Caco-2 (cell line): ENCODE data around the gene KIF1C. TPM values are rescaled to one million over a fixed set of nuclear protein-coding genes. Genes with fewer than 3 reads are reported as not detected.

Experiments
- BruUV-seq: library from RNA; stranded (reverse); fragments of 400-500 nt; replicated peaks from 2 replicates; lab custom pipeline; 2021; lab: Mats Ljungman, UMichigan
- CTCF ChIA-PET: fragments of 300-600 bp; sonication (Branson Sonifier 250); formaldehyde crosslinking; loops from one replicate; lab custom pipeline; 2022; ENCODE audit warnings: antibody characterized with exemption; lab: Charles Lee
- POLR2A ChIA-PET: fragments of 300-600 bp; sonication (Branson Sonifier 250); formaldehyde crosslinking; loops from one replicate; lab custom pipeline; 2022; ENCODE audit warnings: antibody characterized with exemption; lab: Charles Lee
- DNase-seq, 2 experiments: peaks; one replicate each; pipeline versions ENCODE4 v3.0.0 to v3.0.0-alpha.2; 2020 to 2022
- H3K27me3 ChIP-seq: replicated peaks from 2 replicates; pipeline ENCODE4 v1.6.0; 2011; ENCODE audit warnings: low read length; ENCODE audit not compliant: control insufficient read depth, insufficient read depth
- H3K36me3 ChIP-seq: 2 replicates; pipeline ENCODE4 v1.5.1; 2011; ENCODE audit warnings: low read length; ENCODE audit not compliant: control insufficient read depth, insufficient read depth
- H3K4me1 ChIP-seq: fragments of 250-450 bp; sonication (Bioruptor Pico); 2 replicates; pipeline ENCODE4 v1.5.1; 2020; ENCODE audit warnings: mild to moderate bottlenecking
- H3K4me3 ChIP-seq: 2 replicates; pipeline ENCODE4 v1.5.1; 2011; ENCODE audit warnings: low read depth, mild to moderate bottlenecking, control low read depth, low read length
- H3K9me3 ChIP-seq: fragments of 250-450 bp; sonication (Bioruptor Pico); 2 replicates; pipeline ENCODE4 v1.5.1; 2020; ENCODE audit warnings: mild to moderate bottlenecking, moderate library complexity
- H3K27ac Mint-ChIP-seq: one replicate; pipeline ENCODE4 v1.8.0; 2022; ENCODE audit warnings: mixed read lengths; ENCODE audit not compliant: unreplicated experiment
- H3K27me3 Mint-ChIP-seq: one replicate; pipeline ENCODE4 v1.8.0; 2022; ENCODE audit warnings: mixed read lengths; ENCODE audit not compliant: insufficient read depth, unreplicated experiment
- H3K36me3 Mint-ChIP-seq: one replicate; pipeline ENCODE4 v1.8.0; 2022; ENCODE audit warnings: mild to moderate bottlenecking, mixed read lengths; ENCODE audit not compliant: insufficient read depth, unreplicated experiment
- H3K4me1 Mint-ChIP-seq: one replicate; pipeline ENCODE4 v1.8.0; 2022; ENCODE audit warnings: low read depth, mixed read lengths; ENCODE audit not compliant: unreplicated experiment
- H3K4me3 Mint-ChIP-seq: one replicate; pipeline ENCODE4 v1.8.0; 2022; ENCODE audit warnings: mild to moderate bottlenecking, moderate library complexity, mixed read lengths; ENCODE audit not compliant: unreplicated experiment
- H3K9me3 Mint-ChIP-seq: one replicate; pipeline ENCODE4 v1.8.0; 2022; ENCODE audit warnings: mixed read lengths; ENCODE audit not compliant: unreplicated experiment
- CTCF ChIP-seq, 2 experiments: fragments of 200-600 bp in 1 of 2; IDR thresholded peaks; 1 replicate in 1 of 2; 2 replicates in 1 of 2; pipeline versions ENCODE4 v1.5.1 to v1.8.0; 2011 to 2022; ENCODE audit warnings: antibody characterized with exemption in 1 of 2, control low read depth in 1 of 2, inconsistent platforms in 1 of 2, low read depth in 1 of 2, low read length in 1 of 2, mild to moderate bottlenecking in 1 of 2, moderate library complexity in 1 of 2; ENCODE audit not compliant: insufficient read depth in 1 of 2, severe bottlenecking in 1 of 2, unreplicated experiment in 1 of 2
- intact Hi-C: fragments of 100-400 bp; cut with micrococcal nuclease; formaldehyde crosslinking; loops from one replicate; pipeline ENCODE4 v1.10.0; 2022; ENCODE audit not compliant: unreplicated experiment
- total RNA-seq: library from RNA; stranded (reverse); gene quantifications from 2 replicates; pipeline ENCODE4 v1.2.3, GENCODE V29; 2022

Gene KIF1C
- total RNA-seq, 1 experiment from 2014 or later = 87.5 TPM

- no peak overlapping the region for H3K4me3 Mint-ChIP-seq
- no peaks in the 10 kb centered on the region for H3K9me3 ChIP-seq
- no peak for TF ChIP-seq CTCF (IDR thresholded peaks at IDR 0.05; ENCODE audit: insufficient read depth in 1 of 2, low read depth in 1 of 2, low read length in 1 of 2, severe bottlenecking in 1 of 2, unreplicated experiment in 1 of 2)
- peaks cover 31% of the 10 kb centered on the region for H3K36me3 Mint-ChIP-seq
- BruUV-seq = no TSS peak
- H3K36me3 ChIP-seq = no peaks in the 10 kb centered on the region
- H3K4me1 ChIP-seq = peaks cover 4% of the 10 kb centered on the region; the same call in 1 of the 2 replicates
- H3K4me3 ChIP-seq = no peak overlapping the region
- no peak for DNase-seq
- no peak overlapping the region for H3K27ac Mint-ChIP-seq
- H3K9me3 Mint-ChIP-seq = no peaks in the 10 kb centered on the region
- H3K27me3 ChIP-seq = no peaks in the 10 kb centered on the region
- ChIA-PET CTCF (no interaction called here), POLR2A (interaction anchor here (1.7 kb wide), 1 partner anchor 30 kb away, joined by 4 read pairs; the partner anchor contains the start of genes RNF167 and SLC25A11)
- H3K4me1 Mint-ChIP-seq = peaks cover 4% of the 10 kb centered on the region
- intact Hi-C loops = no loop called here
- H3K27me3 Mint-ChIP-seq = no peaks in the 10 kb centered on the region
Observed at GRCh38 chr17:4970273-4970672, 27.5 kb upstream of the KIF1C start.

- intact Hi-C loops = no loop called here
- no peaks in the 10 kb centered on the region for H3K27me3 ChIP-seq
- no peak overlapping the region for H3K4me3 Mint-ChIP-seq
- no peaks in the 10 kb centered on the region for H3K36me3 ChIP-seq
- peaks cover 9% of the 10 kb centered on the region for H3K4me1 Mint-ChIP-seq
- CTCF ChIA-PET = no interaction called here
- no TSS peak for BruUV-seq
- no peak for DNase-seq
- no peaks in the 10 kb centered on the region for H3K27me3 Mint-ChIP-seq
- POLR2A ChIA-PET = interaction anchor here (0.6 kb wide), 1 partner anchor 122 kb away, joined by 3 read pairs; no protein-coding TSS in a partner anchor
- no peak overlapping the region for H3K4me3 ChIP-seq
- H3K9me3 ChIP-seq = no peaks in the 10 kb centered on the region
- no peak overlapping the region for H3K27ac Mint-ChIP-seq
- peaks cover 4% of the 10 kb centered on the region; the same call in 1 of the 2 replicates for H3K4me1 ChIP-seq
- H3K36me3 Mint-ChIP-seq = peaks cover 37% of the 10 kb centered on the region
- H3K9me3 Mint-ChIP-seq = no peaks in the 10 kb centered on the region
- no peak for TF ChIP-seq CTCF (IDR thresholded peaks at IDR 0.05; ENCODE audit: insufficient read depth in 1 of 2, low read depth in 1 of 2, low read length in 1 of 2, severe bottlenecking in 1 of 2, unreplicated experiment in 1 of 2)
Observed at GRCh38 chr17:4971826-4972225, 25.9 kb upstream of the KIF1C start.

DNA sequence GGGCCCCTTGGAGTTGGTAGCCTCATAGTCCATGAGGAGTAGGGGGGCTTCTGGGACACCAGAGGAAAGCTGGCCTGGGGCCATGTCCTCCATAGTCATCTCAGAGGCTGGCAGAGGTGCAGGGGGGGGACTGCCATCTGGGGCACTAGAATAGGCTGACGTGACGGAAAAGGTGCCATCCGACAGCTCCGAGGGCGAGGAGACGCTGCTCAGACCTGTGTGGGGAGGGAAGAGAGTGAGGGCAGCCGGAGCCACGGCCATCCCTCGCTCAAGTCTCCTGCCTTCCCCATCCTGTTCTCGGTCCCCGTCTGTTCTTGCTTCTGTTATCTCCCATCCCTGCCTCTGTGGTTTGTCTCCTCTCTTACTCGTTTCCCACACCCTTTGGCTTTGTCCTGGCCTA, 25.4 kb upstream of the KIF1C start:
- peak overlapping the region; percentile 66 for H3K27ac Mint-ChIP-seq
- no peaks in the 10 kb centered on the region for H3K36me3 ChIP-seq
- BruUV-seq = no TSS peak
- no peak for DNase-seq
- intact Hi-C loops = no loop called here
- no peaks in the 10 kb centered on the region for H3K9me3 ChIP-seq
- POLR2A ChIA-PET = no interaction called here
- TF ChIP-seq CTCF (IDR thresholded peaks at IDR 0.05; ENCODE audit: insufficient read depth in 1 of 2, low read depth in 1 of 2, low read length in 1 of 2, severe bottlenecking in 1 of 2, unreplicated experiment in 1 of 2) = no peak
- H3K36me3 Mint-ChIP-seq = peaks cover 37% of the 10 kb centered on the region
- peaks cover 4% of the 10 kb centered on the region; the same call in 1 of the 2 replicates for H3K4me1 ChIP-seq
- H3K9me3 Mint-ChIP-seq = no peaks in the 10 kb centered on the region
- peaks cover 9% of the 10 kb centered on the region for H3K4me1 Mint-ChIP-seq
- peak overlapping the region; percentile 49 for H3K4me3 Mint-ChIP-seq
- CTCF ChIA-PET = no interaction called here
- no peak overlapping the region for H3K4me3 ChIP-seq
- H3K27me3 Mint-ChIP-seq = no peaks in the 10 kb centered on the region
- no peaks in the 10 kb centered on the region for H3K27me3 ChIP-seq
